Activated T-cell treated with anti-CD3 and anti-CD28 coated beads, Interleukin-2, amount 50 U/mL, for 1 hour (primary cell): ENCODE data around the gene CCDC177.
"Not testable (repeated sequence)": the region's sequence is repeated elsewhere in the genome, so short reads cannot be mapped to it uniquely, and the experiment has no call there.

ENCODE experiments used
- DNase-seq: peaks from one replicate; pipeline ENCODE4 v3.0.0-alpha.2; 2020

The CCDC177 gene

DNA sequence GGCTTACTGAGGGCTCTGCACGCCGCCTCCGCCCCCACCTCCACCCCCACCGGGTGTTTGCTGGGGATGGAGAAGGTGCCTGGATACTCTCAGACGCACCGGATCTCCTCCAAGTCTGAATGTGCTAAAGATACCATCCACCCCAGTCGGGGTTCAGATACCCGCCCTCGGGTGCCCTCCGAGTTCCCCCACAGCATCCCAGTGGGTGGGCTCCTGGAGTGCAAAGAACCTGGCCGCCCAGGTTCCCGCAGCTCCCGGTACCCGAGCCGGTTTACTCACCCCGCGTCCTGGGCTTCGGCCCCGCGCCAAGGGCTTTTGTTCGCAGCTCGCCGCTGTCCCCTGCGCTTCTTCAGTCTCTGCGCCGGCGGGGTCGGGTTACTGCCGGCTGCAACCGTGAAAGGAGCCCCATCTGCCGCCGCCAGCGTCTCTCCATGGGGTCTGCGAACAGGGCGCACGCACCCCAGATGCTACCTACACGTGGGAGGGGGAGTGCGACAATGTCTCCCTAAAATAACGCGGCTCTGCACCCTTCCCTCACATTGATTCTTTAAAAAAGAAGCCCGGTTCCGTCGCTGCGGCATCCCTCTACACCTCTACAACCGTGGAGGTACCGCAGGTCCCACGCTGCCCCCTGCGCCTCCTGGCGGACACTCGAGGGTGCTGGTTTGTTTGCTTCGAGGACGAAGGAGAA, at the start of gene CCDC177:
TSS of gene CCDC177 (minus strand) at position 609 of the 691 bp plus-strand sequence. CDS start 1,249 bp downstream, outside the sequence.
- peak; percentile 79 for DNase-seq

DNA sequence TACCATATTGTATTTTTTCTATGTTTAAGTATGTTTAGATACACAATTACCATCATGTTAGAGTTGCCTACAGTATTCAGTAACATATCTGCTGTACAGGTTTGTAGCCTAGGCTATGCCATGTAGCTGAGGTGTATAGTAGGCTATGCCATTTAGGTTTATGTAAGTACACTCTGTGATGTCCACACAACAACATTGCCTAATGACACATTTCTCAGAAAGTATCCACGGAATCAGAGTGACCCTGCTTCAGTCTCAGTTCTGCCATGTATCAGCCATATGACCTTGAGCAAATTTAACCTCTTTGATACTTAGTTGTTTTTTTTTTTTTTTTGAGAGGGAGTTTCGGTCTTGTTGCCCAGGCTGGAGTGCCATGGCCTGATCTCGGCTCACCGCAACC, 49.5 kb upstream of the CCDC177 start:
- no peak for DNase-seq

DNA sequence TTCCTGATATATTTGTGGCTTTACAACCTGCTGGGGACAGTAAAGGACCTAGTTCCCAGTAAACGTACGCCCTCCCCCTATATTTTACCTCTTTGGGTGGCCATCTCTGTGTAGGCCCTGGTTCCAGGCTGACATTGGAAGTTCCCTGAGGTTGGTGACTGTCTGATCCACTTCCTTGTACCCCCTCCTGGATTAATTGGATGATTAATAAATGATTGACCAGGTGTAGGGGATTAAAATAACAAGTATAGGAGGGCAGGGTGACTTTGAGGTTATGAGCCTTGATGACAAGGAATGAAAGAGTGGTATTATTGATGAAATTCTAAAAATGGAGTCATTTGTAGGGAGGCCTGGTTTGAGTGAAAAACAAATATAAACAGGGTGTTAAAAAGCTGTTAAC, 46.3 kb upstream of the CCDC177 start:
- no peak for DNase-seq

DNA sequence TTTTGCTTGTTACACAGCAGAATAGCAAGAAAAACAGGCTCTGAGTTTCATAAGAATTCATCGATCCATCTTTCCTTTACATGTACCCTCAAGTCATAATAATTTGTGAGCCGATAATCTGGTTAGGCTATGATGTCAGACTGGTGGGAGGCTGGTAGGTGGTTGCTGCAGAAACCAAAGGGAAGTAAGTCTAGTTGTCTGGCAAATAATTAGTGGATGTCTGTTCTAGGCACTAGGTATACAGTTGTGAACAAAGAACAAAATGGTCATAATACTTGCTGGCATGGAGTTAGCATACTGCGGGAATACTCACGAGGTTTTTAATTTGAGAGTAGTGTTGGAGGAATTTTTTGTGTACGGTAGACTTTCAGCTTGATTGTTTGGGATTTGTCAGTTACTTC, 45.5 kb upstream of the CCDC177 start:
- DNase-seq, result no peak

DNA sequence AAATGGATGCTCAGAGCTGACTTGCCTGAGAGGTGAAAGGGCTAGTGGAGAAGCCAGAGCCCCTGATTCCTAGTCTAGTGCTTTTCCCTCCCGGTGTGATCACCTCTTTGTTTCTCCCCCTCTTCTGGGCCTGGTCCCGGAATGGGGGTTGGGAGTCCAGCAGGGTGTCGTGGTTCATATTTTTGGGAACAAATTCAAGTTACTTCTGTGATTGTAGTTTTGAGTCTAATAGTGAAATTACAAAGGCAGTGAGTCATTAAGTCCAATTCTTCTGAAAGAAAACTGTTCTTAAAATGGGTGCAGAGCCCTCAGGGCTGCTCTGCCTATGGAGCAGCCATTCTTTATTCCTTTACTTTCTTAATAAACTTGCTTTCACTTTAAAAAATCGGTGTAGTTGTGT, 44.3 kb upstream of the CCDC177 start:
- DNase-seq, result no peak

DNA sequence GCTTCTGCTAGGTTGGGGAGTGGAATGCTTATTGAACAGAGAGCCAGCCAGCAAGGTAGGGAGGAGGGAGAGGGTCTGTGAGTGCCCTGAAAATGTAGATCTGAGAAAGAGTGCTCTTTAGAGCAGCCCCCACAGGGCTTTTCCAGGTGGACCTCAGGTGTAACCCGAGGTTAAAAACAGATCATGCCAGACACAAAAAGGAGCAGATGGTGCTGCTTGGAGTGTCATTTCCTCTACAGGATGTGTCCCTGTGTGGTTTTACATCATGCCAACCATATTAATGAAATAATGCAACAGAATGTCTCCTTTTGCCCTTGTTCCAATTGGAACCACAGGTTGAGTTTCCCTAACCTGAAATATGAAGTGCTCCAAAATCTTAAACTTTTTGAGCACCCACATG, 43.1 kb upstream of the CCDC177 start:
- DNase-seq, result no peak

DNA sequence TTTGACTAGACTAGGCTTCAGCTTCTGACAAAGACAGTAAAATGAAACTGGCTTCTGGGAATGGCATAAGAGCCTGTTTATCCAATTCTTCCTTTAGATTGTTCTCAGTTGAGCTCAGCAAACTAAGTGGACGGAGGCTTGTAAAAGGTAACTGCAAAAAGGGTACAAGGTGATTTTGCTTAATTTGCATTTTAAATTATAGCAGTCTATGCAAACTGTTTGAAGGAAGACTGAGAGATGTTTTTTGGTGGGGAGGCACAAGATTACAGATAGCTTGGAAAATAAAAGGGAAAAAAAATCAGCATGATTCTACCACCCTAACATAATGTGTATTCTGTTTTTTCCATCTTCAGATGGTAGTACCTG, 41.7 kb upstream of the CCDC177 start:
- no peak for DNase-seq

DNA sequence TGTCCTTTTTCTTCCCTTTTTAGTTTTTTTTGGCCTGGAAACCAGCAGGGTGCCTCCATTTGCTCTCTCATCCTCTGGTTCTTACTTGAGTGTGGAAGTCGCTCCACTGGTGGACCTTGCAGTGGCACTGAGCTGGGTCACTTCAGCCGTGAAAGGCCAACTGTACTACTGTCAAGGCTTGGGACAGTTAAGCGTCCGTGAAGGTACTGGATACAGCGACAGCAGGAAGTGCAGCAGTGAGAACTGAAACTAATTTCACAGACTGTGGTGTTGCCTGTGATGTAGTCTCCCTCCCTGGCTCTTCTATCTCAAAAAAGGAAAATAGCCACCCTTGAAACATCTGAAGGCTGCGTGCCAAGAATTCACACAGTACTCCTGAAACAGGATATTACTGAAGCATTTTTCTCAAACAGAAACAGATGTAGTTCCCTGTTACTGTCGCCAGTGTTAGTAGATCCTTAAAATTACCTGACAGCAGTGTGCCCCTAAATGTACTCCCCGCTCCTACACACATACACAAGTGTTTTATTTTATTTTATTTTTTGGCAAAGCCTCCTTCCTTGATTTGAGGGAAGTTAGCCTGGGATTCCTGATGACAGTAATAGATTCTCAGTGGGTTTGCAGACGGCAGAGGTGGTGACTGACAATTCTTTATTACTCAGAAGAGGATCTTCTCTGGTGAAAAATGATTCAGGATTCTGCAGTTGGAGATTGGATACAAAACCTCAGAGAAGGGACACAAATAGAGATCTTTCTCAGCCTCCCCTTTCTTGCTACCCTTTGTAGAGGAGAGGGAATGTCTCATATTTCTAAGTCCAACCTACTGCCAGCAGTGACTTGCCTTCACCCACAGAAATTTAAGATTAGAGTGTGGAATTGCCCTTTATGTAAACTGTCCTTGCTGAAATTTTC, 41.1 kb upstream of the CCDC177 start:
- DNase-seq, result peak; percentile 38

DNA sequence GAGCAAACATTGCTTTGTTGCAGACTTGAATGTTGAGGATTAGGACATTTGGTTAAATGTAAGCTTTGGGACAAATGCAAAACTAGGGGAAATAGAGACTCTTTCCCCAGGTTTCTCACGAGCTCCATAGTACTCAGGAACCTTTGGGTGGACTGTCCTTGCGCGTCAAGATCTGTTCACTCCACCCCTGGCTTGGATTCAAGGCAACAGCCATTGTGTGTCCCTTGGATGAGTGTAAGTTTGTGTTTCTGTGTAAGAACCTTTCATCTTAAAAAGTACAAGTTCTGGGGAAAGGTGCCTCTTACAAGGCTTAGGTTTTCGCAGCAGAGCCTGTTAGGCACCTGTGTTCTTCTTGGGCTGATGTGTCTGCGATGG, 40.4 kb upstream of the CCDC177 start:
- no peak for DNase-seq

DNA sequence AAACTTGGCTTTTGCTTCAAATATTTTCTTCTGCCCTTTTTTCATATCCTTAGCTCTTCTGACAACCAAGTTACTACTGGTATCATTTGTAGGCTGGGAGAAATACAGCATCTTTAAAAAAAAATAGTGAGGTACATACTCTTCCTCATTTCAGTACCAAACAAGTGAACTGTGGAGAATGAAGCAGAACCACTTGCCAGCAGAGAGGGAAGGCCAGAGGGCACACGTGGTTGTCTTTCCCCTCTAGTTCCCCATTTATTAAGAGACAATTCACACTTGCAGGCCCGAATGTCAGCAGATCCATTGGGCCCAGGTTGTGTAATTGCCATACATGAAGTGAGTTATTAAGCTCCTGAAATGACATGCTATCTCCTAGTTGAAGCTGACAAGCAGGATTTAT, 39.9 kb upstream of the CCDC177 start:
- no peak for DNase-seq

DNA sequence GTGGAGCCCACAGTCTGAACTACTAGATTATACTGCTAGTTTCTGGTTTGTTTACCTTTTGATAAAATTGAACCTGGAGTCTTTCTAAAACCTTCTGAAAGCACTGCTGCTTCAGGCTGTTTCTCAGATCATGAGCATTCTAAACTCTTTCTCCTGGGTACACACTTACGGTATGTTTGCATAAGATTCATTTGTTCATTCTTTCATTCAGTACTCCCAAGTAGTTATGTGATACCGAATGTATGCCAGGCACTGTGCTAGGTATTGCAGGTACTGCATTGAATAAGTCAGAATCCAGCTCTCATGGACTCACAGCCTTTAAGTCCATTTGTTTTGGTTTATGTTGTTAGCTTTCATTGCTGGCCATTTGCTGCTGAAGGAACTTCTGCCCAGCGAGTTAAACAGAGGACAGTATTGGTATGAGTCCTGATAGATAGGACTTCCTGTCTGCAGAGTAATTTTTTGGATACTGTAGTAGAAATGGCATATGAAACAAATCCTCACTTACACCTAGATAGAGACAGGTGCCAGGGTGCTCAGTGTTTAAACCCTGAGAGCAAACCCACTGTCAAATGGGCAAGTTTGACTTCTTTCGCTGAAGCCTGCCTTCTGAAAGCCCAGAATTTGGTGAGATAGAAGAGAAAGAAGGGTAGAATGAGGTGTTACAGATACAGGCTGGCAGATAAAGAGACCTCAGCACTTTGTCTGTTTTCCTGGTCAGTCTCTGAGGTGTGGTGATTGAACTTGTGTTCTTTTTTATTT, 38.8 kb upstream of the CCDC177 start:
- no peak for DNase-seq

DNA sequence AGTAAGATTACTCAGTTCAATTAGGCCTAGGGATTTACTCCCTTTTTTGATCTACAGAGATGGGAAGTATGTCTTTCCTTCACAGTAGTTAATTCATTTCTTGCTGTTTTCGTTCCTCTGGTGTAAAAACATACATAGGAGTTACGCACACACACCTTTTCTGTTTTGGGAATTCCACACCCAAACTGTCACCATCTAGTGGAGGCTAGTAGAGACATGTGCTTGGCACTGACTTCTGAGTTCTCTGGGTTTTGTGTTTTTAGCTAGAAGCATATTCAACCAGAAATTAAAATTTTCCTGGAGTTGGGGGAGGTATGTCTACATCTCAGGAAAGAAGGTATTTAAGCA, 38.1 kb upstream of the CCDC177 start:
- no peak for DNase-seq

DNA sequence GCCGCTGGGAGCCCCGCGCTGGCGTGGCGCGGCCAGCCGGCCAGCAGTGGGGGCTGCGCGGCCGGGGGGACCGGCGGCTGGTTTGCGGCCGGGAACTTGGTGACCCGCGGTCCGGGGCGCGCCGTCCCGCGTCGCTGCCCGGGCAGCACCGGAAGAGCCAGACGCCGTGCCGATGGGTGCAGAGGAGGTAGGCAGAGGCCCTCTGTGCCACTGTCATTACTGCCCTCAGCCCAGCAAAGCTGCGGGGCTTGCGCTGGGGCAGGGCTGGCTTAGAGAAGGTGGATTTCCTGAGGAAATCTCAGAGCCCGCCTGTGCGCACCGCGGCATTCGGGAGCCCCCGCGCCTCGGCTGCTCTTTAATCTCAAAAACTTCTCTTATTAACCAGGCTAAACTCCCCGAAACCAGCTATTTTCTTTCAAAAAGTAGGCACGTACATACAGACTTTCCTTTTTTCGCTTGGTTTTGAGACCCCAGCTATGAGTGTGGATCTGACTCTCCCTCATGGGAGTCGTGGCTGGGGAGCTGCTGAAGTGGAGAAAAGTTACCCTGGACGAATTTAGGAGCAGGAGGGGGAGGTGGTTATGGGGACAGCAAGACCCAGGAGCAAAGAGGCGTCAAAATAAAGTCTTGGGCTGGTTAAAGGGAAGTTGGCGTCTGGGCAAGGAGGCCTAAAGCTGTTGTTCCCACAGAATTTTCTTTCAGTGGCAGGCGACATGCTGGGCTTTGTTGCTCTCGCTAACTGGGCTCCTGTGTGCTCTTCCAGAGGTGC, 37.5 kb upstream of the CCDC177 start:
- DNase-seq, result peak; percentile 57

DNA sequence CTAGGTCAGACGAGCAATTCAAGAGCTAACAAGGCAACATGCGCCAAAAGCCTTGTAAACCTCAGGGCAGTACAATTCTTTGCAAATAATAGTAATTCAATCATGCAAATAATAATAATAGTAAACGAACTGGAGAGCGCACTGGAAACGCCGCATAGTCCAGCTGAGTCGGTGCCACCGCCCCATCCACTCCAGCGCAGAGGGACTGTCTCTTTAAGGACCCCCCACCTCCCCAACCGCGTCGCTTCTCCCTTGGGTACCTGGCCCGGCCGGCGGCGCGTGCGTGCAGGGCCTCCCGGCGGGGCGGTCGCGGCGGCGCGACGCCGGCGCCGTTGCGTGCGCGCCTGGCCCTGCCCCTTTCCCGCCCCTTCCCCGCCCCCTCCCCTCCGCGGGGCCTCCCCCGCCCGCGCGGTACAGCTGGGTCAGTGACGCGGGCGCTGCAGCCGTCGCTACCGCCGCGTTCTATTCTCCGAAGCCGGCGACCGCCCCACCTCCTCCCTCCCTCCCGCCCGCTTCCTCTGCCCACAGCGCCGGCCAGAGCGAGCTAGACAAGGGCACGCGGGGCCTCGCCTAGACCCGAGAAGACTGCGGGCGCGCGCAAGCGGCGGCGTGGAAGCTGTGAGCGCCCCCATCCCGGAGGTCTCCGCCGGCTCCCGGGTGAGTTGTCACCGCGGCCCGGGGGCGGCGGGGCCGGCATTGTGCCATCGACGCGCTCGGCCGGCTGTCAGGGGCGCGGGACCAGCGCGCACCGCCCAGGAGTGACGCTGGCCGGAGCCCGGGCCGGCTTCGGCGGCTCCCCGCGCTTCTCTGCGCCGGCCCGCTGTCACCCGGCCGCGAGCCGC, 36.7 kb upstream of the CCDC177 start, which contains the start of gene SUSD6:
TSS of gene SUSD6 (plus strand) at position 425 of the 842 bp plus-strand sequence. CDS start 46,997 bp downstream, outside the sequence.
- DNase-seq, result peak; percentile 92

DNA sequence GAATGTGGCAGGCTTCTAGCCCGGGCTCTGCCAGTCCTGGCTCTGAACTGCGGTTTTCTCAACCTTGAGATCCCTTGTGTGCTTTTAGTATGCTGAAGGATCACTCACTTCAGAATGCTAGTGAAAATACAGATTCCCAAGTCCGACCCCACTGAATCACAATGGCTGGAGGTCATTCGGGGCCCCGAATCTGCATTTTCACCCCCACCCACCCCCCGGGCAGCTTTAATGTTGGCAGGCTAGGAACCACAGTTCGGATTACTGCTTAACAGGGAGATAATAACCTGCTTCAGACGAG, 36.2 kb upstream of the CCDC177 start:
- no peak for DNase-seq

DNA sequence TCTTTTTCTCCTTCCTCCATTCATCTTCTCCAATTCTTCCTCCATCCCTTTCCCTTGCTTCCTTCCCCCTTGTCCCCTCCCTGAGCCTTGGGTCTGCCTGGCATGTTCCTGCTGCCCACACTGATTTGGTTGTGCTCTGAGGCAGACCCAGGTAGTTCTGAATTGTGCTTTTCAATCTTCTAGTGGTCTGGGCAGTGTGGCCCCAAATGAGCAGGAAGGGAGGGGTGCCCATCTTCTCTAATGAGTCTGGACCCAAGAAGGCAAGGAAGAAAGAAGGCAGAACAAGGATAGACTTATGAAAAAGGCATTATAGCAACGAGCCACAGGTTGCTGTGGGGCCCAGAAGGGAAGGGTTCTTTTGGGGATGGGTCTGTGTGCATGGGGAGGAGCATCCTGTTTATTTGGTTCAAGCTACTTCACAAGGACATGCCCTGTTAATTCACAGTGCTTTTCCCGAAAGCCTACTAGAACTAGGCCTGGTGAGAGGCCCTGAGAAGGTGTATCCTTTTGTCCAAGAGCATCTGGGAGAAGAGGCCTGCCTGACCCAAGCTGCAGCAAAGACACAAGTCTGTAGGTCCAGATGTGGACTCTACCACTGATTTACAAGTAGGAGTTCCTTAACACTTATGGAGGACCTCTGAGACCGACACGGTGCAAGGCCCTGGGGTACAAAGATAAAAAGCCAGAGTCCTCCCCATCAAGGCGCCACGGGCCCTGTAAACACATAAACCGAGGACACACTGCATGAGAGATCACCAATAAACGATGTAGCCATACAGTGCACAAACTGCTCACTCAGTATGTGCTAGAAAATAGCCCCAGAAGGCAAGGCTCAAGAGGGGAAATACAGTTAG, 35.6 kb upstream of the CCDC177 start:
- DNase-seq, result no peak

DNA sequence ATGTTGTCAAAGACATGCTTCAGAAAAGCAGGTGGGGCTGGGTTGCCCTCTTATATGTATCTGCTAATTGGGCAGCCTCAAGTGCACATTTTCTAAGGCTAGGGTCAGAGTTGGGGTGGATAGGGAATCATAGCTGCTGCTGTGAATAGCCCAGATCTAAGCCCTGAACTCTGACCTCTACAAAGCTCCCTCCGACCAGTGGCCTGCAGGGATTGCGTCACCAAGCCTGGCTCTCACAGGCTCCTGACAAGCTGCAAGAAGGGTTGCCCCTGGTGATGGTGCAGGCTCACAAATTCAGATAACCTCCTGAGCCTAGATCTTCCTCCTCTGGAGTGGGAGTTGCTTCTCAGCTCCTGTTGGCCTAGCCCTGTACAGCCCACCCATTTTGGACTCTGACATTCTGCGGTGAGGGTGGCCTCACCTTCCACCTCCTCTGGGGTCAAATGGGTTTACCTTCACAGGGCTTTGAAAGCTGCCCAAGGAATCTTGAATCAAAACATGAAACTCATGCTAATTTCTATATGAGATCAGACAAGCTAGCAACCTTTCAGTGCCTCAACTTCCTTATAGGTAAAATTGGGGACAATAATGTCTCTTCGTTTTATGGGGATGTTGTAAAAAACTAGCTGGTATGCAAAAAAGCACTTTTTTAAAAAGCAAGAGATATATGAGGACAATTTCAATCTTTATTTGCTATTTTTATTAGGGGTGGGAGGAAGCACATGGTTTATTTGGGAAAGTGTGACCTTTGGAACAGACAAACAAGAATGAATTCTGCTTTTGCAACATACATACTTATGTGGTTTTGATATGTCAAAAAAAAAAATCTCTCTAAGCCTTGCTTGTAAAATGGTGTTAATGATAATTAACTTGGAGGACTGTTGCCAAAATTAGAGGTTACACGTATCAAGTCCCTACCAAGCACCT, 31.9 kb upstream of the CCDC177 start:
- DNase-seq, result no peak

DNA sequence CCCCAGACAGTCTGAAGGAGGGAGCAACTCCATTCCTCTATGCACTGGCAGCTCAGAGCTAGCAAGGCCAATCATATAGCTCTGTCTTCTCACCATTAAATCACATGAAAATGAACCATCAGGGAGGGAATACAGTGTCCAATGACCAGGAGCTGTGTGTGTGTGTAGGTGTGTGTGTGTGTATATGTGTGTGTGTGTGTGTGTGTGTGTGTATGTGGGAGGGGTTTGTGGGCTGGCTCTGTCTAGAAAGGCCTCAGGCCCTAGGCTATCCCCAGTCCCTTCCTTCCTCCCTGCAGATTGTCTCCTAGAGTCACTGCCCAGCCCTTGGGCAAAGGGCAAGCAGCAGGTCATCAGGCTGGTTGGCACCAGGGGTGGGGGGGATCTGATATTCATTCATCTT, 31.1 kb upstream of the CCDC177 start:
- no peak for DNase-seq

DNA sequence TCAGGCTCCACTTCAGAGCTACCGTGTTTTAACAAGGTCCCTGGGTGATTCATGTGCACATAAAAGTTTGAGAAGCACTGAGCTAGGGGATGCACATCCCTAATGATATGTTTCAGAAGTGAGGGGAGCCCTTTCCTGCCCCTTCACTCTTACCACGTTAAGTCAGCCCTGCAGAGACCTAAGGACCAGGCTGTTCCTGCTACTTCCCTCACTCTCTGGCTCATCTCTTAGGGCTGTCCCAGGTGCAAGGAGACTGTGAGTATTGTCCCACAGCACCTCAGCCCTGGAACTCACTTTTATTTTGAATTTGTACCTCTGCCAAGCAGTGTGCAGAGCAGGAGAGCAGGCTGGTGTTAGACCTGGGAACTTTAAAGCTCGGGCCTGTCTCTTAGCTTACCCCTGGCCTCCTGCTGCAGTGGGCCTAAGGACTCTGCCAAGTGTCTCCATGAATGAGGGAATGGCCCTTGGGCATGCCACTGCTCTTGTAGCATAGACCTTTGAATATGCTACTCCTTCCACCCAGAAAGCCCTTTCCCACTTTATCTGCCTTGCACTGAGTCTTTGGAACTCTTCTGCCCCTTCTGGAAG, 25.7 kb upstream of the CCDC177 start:
- no peak for DNase-seq

DNA sequence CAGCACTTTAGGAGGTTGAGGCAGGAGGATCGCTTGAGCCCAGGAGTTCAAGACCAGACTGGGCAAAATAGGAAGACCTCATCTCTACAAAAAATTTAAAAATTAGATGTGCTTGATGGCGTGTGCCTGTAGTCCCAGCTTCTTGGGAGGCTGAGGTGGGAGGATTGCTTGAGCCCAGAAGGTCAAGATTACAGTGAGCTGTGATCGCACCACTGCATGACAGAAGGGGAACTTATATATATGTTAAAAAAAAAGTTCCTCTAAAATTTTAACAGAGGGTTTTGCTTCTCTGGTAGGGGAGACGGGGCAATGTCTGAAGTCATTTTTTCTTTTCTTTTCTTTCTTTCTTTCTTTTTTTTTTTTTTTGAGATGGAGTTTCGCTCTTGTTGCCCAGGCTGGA, 24.8 kb upstream of the CCDC177 start:
- not testable (repeated sequence) for DNase-seq
